HepG2 (cell line): ENCODE data around the gene ARL16. TPM values are rescaled to one million over a fixed set of nuclear protein-coding genes. Genes with fewer than 3 reads are reported as not detected.

Experiments used
- ADNP ChIP-seq: sonication (generic); formaldehyde crosslinking; IDR thresholded peaks from 2 replicates; pipeline ENCODE4 v1.4.0; 2020; ENCODE audit warnings: missing genetic modification reagents
- CHD2 ChIP-seq: IDR thresholded peaks from 2 replicates; pipeline ENCODE4 v1.6.1; 2011; ENCODE audit warnings: low read depth, low read length, improper control_type of control experiment
- CSRNP2 ChIP-seq: sonication (generic); formaldehyde crosslinking; conservative IDR thresholded peaks from 2 replicates; pipeline ENCODE4 v1.8.0; 2022; ENCODE audit warnings: low read depth, missing genetic modification reagents
- HNF4G ChIP-seq, 2 experiments: sonication (generic) in 1 of 2; formaldehyde crosslinking in 1 of 2; IDR thresholded peaks; 2 replicates each; pipeline versions ENCODE4 v1.4.0 to v1.6.1; 2011 to 2020; ENCODE audit warnings: borderline replicate concordance in 2 of 2, low read depth in 2 of 2, mild to moderate bottlenecking in 2 of 2, low read length in 1 of 2, missing genetic modification reagents in 1 of 2, moderate library complexity in 1 of 2
- MEIS1 ChIP-seq: sonication (generic); formaldehyde crosslinking; IDR thresholded peaks from 2 replicates; pipeline ENCODE4 v1.9.0; 2021; ENCODE audit warnings: mild to moderate bottlenecking, missing genetic modification reagents, moderate library complexity, borderline replicate concordance
- MIXL1 ChIP-seq: IDR thresholded peaks from 2 replicates; pipeline ENCODE4 v1.6.1; 2016
- MYNN ChIP-seq: sonication (generic); formaldehyde crosslinking; IDR thresholded peaks from 2 replicates; pipeline ENCODE4 v1.4.0; 2020; ENCODE audit warnings: mild to moderate bottlenecking, low read depth, missing genetic modification reagents
- NR0B2 ChIP-seq: sonication (generic); formaldehyde crosslinking; IDR thresholded peaks from 2 replicates; pipeline ENCODE4 v1.4.0; 2020; ENCODE audit warnings: mild to moderate bottlenecking, missing genetic modification reagents
- PRDM10 ChIP-seq: sonication (generic); formaldehyde crosslinking; IDR thresholded peaks from 2 replicates; pipeline ENCODE4 v1.4.0; 2020; ENCODE audit warnings: low read depth, missing genetic modification reagents
- SMARCE1 ChIP-seq: fragments of 450-650 bp; IDR thresholded peaks from 2 replicates; pipeline ENCODE4 v1.6.1; 2017; ENCODE audit warnings: borderline replicate concordance
- TAF1 ChIP-seq: sonication (generic); formaldehyde crosslinking; IDR thresholded peaks from 2 replicates; pipeline ENCODE4 v1.4.0; 2020; ENCODE audit warnings: missing genetic modification reagents
- WIZ ChIP-seq: sonication (generic); formaldehyde crosslinking; IDR thresholded peaks from 2 replicates; pipeline ENCODE4 v1.5.1; 2020; ENCODE audit warnings: mild to moderate bottlenecking, missing genetic modification reagents
- ZBTB14 ChIP-seq: sonication (generic); formaldehyde crosslinking; IDR thresholded peaks from 2 replicates; pipeline ENCODE4 v1.4.0; 2020; ENCODE audit warnings: missing genetic modification reagents
- ZNF138 ChIP-seq: sonication (generic); formaldehyde crosslinking; IDR thresholded peaks from 2 replicates; pipeline ENCODE4 v1.5.0; 2020; ENCODE audit warnings: mild to moderate bottlenecking, low read depth, missing genetic modification reagents
- ZNF160 ChIP-seq: sonication (generic); formaldehyde crosslinking; IDR thresholded peaks from 2 replicates; pipeline ENCODE4 v1.8.0; 2022; ENCODE audit warnings: mild to moderate bottlenecking, inconsistent platforms, missing genetic modification reagents
- ZNF446 ChIP-seq: sonication (generic); formaldehyde crosslinking; IDR thresholded peaks from 2 replicates; pipeline ENCODE4 v1.5.0; 2020; ENCODE audit warnings: mild to moderate bottlenecking, missing genetic modification reagents
- ZNF484 ChIP-seq: sonication (generic); formaldehyde crosslinking; IDR thresholded peaks from 2 replicates; pipeline ENCODE4 v1.5.1; 2020; ENCODE audit warnings: mild to moderate bottlenecking, low read depth, missing genetic modification reagents, borderline replicate concordance
- ZNF576 ChIP-seq: sonication (generic); formaldehyde crosslinking; IDR thresholded peaks from 2 replicates; pipeline ENCODE4 v1.4.0; 2020; ENCODE audit warnings: mild to moderate bottlenecking, missing genetic modification reagents
- polyA plus RNA-seq, 8 experiments: library from polyadenylated mRNA; depleted of rRNA in 3 of 8; stranded (reverse) in 7 of 8; unstranded in 1 of 8; fragments of >200 nt; fragmentation: Illumina TruSeq in 4 of 8; extraction: Trizol in 4 of 8; gene quantifications; 2 replicates each; pipeline versions ENCODE4 v1.2.1 to v1.2.3, GENCODE V29; 2011 to 2016; ENCODE audit warnings: low read depth in 4 of 8, missing spikeins in 1 of 8, mixed read lengths in 1 of 8; ENCODE audit not compliant: insufficient read depth in 1 of 8
- total RNA-seq, 5 experiments: library from RNA; depleted of rRNA; stranded (reverse); fragments of >200 nt; fragmentation: Illumina TruSeq; extraction: Trizol; gene quantifications; 2 replicates each; pipeline ENCODE4 v1.2.3, GENCODE V29; 2016; ENCODE audit warnings: low read depth in 1 of 5
- TF ChIP-seq, protein P1 (sequence below): sonication (generic); formaldehyde crosslinking; IDR thresholded peaks from 2 replicates; pipeline ENCODE4 v1.5.1; 2020; ENCODE audit warnings: mild to moderate bottlenecking, missing genetic modification reagents, borderline replicate concordance

Gene ARL16
- total and polyA plus RNA-seq, 2 of the 13 experiments (the other 11 are each of a cell fraction or from before 2014, with no cell fraction given) = 20.8 to 30.8 TPM

GRCh38 chr17:81666342-81667191 lies 17.0 kb downstream of the ARL16 start, which contains the start of the genes CCDC137 and OXLD1 (continued):
- TF ChIP-seq CHD2 (peak; percentile 53; the same call in 1 of the 2 replicates), ZNF484 (no peak), HNF4G (IDR thresholded peaks at IDR 0.05; ENCODE audit: borderline replicate concordance, low read depth, low read length) (0 out of 2 replicates have a peak, but pooled peaks have one; percentile 4), HNF4G (CRISPR knock-in tag; IDR thresholded peaks at IDR 0.05; ENCODE audit: borderline replicate concordance, low read depth) (no peak), ADNP (CRISPR knock-in tag) (no peak), ZBTB14 (CRISPR knock-in tag) (no peak), NR0B2 (CRISPR knock-in tag) (peak; percentile 71; the same call in 1 of the 2 replicates), MYNN (no peak; the same call in 1 of the 2 replicates), WIZ (CRISPR knock-in tag) (no peak), TAF1 (CRISPR knock-in tag) (peak; percentile 99), ZNF138 (CRISPR knock-in tag) (peak; percentile 99), MEIS1 (CRISPR knock-in tag) (no peak; the same call in 1 of the 2 replicates), MIXL1 (CRISPR knock-in tag) (peak; percentile 44), ZNF446 (CRISPR knock-in tag) (peak; percentile 96), CSRNP2 (CRISPR knock-in tag) (no peak), ZNF160 (CRISPR knock-in tag) (no peak; the same call in 1 of the 2 replicates), SMARCE1 (no peak), ZNF576 (CRISPR knock-in tag) (no peak), PRDM10 (CRISPR knock-in tag) (no peak)
- TF ChIP-seq, protein P1, sequence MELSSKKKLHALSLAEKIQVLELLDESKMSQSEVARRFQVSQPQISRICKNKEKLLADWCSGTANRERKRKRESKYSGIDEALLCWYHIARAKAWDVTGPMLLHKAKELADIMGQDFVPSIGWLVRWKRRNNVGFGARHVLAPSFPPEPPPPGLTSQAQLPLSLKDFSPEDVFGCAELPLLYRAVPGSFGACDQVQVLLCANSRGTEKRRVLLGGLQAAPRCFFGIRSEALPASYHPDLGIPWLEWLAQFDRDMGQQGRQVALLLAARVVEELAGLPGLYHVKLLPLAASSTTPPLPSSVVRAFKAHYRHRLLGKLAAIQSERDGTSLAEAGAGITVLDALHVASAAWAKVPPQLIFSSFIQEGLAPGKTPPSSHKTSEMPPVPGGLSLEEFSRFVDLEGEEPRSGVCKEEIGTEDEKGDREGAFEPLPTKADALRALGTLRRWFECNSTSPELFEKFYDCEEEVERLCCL (CRISPR knock-in tag) = peak; percentile 89; the same call in 1 of the 2 replicates
